DND-41 (cell line): Measurements from ENCODE around the gene CD93.

Experiments used
- ATAC-seq: fragments of 200-7000 bp; cut with Tn5 transposase; 3 replicates; pipeline ENCODE4 v1.9.1; 2021; ENCODE audit warnings: low read depth; ENCODE audit not compliant: insufficient read depth
- DNase-seq: peaks from one replicate; pipeline ENCODE4 v3.0.0-alpha.2; 2020
- H2AFZ ChIP-seq: 2 replicates; pipeline ENCODE4 v1.6.0; 2012; ENCODE audit warnings: low read depth, low read length
- H3K27ac ChIP-seq: 2 replicates; pipeline ENCODE4 v1.5.1; 2012; ENCODE audit warnings: low read length, inconsistent platforms
- H3K27me3 ChIP-seq: fragments of 200-600 bp; sonication (generic); 2 replicates; pipeline ENCODE4 v1.6.0; 2012; ENCODE audit warnings: low read length, mild to moderate bottlenecking, inconsistent platforms; ENCODE audit not compliant: insufficient read depth, poor library complexity
- H3K36me3 ChIP-seq: 2 replicates; pipeline ENCODE4 v1.5.1; 2012; ENCODE audit warnings: low read length, inconsistent platforms; ENCODE audit not compliant: insufficient read depth
- H3K4me1 ChIP-seq: 2 replicates; pipeline ENCODE4 v1.5.1; 2012; ENCODE audit warnings: mild to moderate bottlenecking, low read length; ENCODE audit not compliant: insufficient read depth
- H3K4me2 ChIP-seq: 2 replicates; pipeline ENCODE4 v1.6.0; 2012; ENCODE audit warnings: mild to moderate bottlenecking, moderate library complexity, low read length, inconsistent platforms; ENCODE audit not compliant: insufficient read depth
- H3K4me3 ChIP-seq, 2 experiments: fragments of 200-600 bp in 1 of 2; shearing (Covaris generic) in 1 of 2; 2 replicates each; pipeline ENCODE4 v1.5.1; 2012 to 2016; ENCODE audit warnings: inconsistent platforms in 2 of 2, low read length in 2 of 2, mild to moderate bottlenecking in 2 of 2, low read depth in 1 of 2, moderate library complexity in 1 of 2
- H3K79me2 ChIP-seq: 2 replicates; pipeline ENCODE4 v1.6.0; 2012; ENCODE audit warnings: low read length, inconsistent platforms; ENCODE audit not compliant: insufficient read depth
- H3K9ac ChIP-seq: 2 replicates; pipeline ENCODE4 v1.6.0; 2012; ENCODE audit warnings: low read depth, mild to moderate bottlenecking, inconsistent platforms, low read length, moderate library complexity
- H3K9me3 ChIP-seq: 2 replicates; pipeline ENCODE4 v1.5.1; 2012; ENCODE audit warnings: low read length, moderate library complexity, mild to moderate bottlenecking, inconsistent platforms; ENCODE audit not compliant: insufficient read depth, severe bottlenecking
- H4K20me1 ChIP-seq: 2 replicates; pipeline ENCODE4 v1.6.0; 2012; ENCODE audit warnings: low read length; ENCODE audit not compliant: insufficient read depth
- CTCF ChIP-seq: IDR thresholded peaks from 2 replicates; pipeline ENCODE4 v1.5.1; 2012; ENCODE audit warnings: borderline replicate concordance, low read length, moderate library complexity, mild to moderate bottlenecking; ENCODE audit not compliant: poor library complexity, severe bottlenecking; ENCODE audit errors: extremely low read depth
- EZH2 ChIP-seq: IDR thresholded peaks from 3 replicates; pipeline ENCODE4 v1.6.1; 2012; ENCODE audit warnings: borderline replicate concordance, low read depth, mild to moderate bottlenecking, moderate library complexity, low read length, inconsistent platforms; ENCODE audit not compliant: severe bottlenecking

CD93 gene

GRCh38 chr20:23085436-23086055 lies 578 bp downstream of the CD93 start:
- Histone ChIP-seq H4K20me1 (no peaks in the 10 kb centered on the region), H3K36me3 (no peaks in the 10 kb centered on the region), H3K9ac (no peak overlapping the region), H3K27me3 (no peaks in the 10 kb centered on the region), H3K4me3 (no peak overlapping the region), H3K79me2 (no peaks in the 10 kb centered on the region), H3K9me3 (no peaks in the 10 kb centered on the region), H3K4me2 (no peak overlapping the region), H2AFZ (no peak overlapping the region), H3K27ac (no peak overlapping the region), H3K4me1 (peaks cover 10% of the 10 kb centered on the region)
- DNase-seq (no peak), ATAC-seq (no peak)
- TF ChIP-seq EZH2 (no peak), CTCF (no peak)

DNA sequence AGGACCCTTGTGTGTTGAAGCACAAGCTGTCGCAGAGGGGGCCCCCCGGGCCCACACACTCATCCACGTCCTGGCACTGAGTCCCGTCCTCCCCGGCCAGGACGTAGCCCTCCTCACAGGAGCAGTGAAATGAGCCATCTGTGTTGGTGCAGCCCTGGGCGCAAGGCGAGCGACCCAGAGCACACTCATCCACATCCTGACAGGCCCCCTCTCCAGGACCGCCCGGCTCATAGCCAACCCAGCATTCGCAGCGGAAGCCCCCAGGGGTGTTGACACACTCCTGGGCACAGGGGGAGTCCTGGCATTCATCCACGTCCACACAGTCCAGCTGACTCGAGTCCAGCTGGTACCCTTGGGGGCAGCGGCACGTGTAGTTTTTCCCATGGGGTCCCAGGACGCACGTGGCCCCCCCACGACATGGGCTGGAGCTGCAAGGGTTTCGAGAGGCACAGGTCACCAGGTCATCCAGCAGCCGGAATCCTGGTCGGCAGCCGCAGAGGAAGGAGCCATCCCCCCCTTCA lies 1.2 kb downstream of the CD93 start:
- ATAC-seq = no peak
- no peak overlapping the region for H3K4me2 ChIP-seq

GRCh38 chr20:23084282-23084844 lies 1.8 kb downstream of the CD93 start:
- TF ChIP-seq CTCF = no peak
- no peak for TF ChIP-seq EZH2
- no peaks in the 10 kb centered on the region for H4K20me1 ChIP-seq
- no peaks in the 10 kb centered on the region for H3K9me3 ChIP-seq
- H3K4me2 ChIP-seq = no peak overlapping the region
- H3K36me3 ChIP-seq = no peaks in the 10 kb centered on the region
- no peak overlapping the region for H2AFZ ChIP-seq
- no peak overlapping the region for H3K9ac ChIP-seq
- H3K4me1 ChIP-seq = peaks cover 10% of the 10 kb centered on the region
- DNase-seq (no peak), ATAC-seq (no peak)
- H3K27me3 ChIP-seq = no peaks in the 10 kb centered on the region
- H3K27ac ChIP-seq = no peak overlapping the region
- no peak overlapping the region for H3K4me3 ChIP-seq
- no peaks in the 10 kb centered on the region for H3K79me2 ChIP-seq

More for the DNA sequence above, 1.2 kb downstream of the CD93 start:
- no peak overlapping the region for H3K9ac ChIP-seq
- no peaks in the 10 kb centered on the region for H3K36me3 ChIP-seq
- H3K27ac ChIP-seq = no peak overlapping the region
- no peaks in the 10 kb centered on the region for H3K9me3 ChIP-seq
- H3K4me1 ChIP-seq = peaks cover 10% of the 10 kb centered on the region
- TF ChIP-seq EZH2 (no peak), CTCF (no peak)
- DNase-seq = no peak
- H3K27me3 ChIP-seq = no peaks in the 10 kb centered on the region
- no peaks in the 10 kb centered on the region for H3K79me2 ChIP-seq
- H3K4me3 ChIP-seq = no peak overlapping the region
- no peak overlapping the region for H2AFZ ChIP-seq
- no peaks in the 10 kb centered on the region for H4K20me1 ChIP-seq
